ACC112 (cell line): ENCODE results near the gene TEAD1.

ENCODE experiments used
- H2AFZ ChIP-seq: fragments of 200-600 bp; sonication (generic); one replicate; pipeline ENCODE4 v1.6.0; 2017; ENCODE audit warnings: antibody characterized with exemption, low read length; ENCODE audit not compliant: unreplicated experiment
- H3K27ac ChIP-seq: fragments of 200-600 bp; sonication (generic); 2 replicates; pipeline ENCODE4 v1.5.1; 2014; ENCODE audit warnings: low read depth, mild to moderate bottlenecking, antibody characterized with exemption, low read length, moderate library complexity
- H3K27me3 ChIP-seq: fragments of 200-600 bp; sonication (generic); 2 replicates; pipeline ENCODE4 v1.6.1; 2014; ENCODE audit warnings: mild to moderate bottlenecking, antibody characterized with exemption, low read length, moderate library complexity, mixed read lengths; ENCODE audit not compliant: insufficient read depth
- H3K36me3 ChIP-seq: fragments of 200-600 bp; sonication (generic); 2 replicates; pipeline ENCODE4 v1.6.1; 2016; ENCODE audit warnings: mild to moderate bottlenecking, antibody characterized with exemption, low read length, moderate library complexity, mixed read lengths; ENCODE audit not compliant: insufficient read depth
- H3K4me1 ChIP-seq: fragments of 200-600 bp; sonication (generic); one replicate; pipeline ENCODE4 v1.6.1; 2016; ENCODE audit warnings: low read length, mixed read lengths; ENCODE audit not compliant: insufficient read depth, unreplicated experiment, control insufficient read depth
- H3K4me3 ChIP-seq: fragments of 200-600 bp; sonication (generic); 2 replicates; pipeline ENCODE4 v1.5.1; 2014; ENCODE audit warnings: mild to moderate bottlenecking, low read depth, low read length
- H3K79me2 ChIP-seq: fragments of 200-600 bp; sonication (generic); one replicate; pipeline ENCODE4 v1.6.0; 2016; ENCODE audit warnings: low read length; ENCODE audit not compliant: control insufficient read depth, unreplicated experiment, insufficient read depth

Gene TEAD1

DNA sequence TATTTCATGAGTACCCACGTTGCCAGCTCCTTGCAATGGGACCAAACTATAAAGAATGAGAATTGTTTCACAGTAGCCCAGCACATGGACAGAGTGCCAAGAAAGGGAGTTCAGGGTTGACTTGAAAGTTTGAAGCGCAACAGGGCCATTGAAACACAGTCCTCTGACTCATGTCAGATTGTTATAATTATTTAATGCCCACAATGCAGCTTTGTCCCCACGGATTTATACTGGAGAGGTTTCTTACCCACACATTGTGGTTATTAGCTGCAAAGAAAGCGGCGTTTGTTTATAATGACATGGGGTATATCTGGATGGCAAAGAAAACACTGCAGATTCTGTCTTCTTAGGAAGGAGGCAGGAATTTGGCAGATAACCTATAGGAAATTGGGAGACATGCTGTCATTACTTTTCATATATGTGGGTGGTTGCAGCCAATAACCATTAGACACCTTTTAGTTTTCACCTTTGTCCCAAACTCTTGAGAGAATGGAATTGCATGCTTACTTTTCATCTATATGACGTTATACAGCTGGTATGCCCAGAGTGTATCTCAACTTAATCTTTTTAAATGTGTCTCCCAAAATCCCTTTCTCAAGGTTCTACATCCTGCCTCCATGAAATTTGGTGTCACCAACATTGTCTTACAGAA lies 143.6 kb downstream of the TEAD1 start:
- H3K27ac ChIP-seq, result peak overlapping the region; percentile 72
- no peak overlapping the region for H2AFZ ChIP-seq
- peaks cover 80% of the 10 kb centered on the region for H3K79me2 ChIP-seq

DNA sequence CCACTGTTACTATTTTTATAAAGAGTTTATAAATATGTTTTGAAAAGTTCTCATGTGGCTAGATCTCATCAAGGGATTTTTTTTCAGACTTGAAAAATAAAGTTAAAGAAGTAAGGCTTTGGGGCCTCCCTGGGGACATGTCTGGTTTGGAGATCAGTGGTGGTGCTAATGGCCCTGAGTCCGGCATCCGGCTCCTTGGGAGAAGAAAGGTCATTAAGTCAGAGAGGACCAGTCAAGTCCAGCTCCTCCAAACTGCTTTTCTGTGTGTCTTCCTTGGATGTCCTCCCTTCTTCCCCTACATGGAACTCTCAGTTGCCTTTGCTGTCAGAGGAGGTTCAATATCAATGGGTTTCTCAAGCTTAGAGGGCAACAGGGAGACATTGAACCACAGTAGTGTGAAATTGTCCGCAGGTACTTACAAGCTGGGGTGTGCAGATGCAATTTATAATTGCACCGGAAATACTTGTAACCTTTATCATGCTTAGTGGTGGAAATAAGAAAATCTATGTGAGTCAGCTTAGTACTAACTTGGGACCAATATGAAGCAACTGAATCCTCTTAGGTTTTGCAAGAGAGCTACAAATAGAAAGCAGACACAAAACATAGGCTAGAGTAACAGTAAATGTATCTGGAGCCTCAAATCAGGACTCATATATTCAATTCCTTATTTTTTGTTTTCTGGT lies 144.3 kb downstream of the TEAD1 start:
- H3K36me3 ChIP-seq, result peaks cover 6% of the 10 kb centered on the region
- no peaks in the 10 kb centered on the region for H3K27me3 ChIP-seq
- peak overlapping the region; percentile 72 for H3K27ac ChIP-seq
- H2AFZ ChIP-seq, result no peak overlapping the region
- peaks cover 80% of the 10 kb centered on the region for H3K79me2 ChIP-seq
- peak overlapping the region; percentile 47; the same call in 1 of the 2 replicates for H3K4me3 ChIP-seq
- H3K4me1 ChIP-seq, result peaks cover 40% of the 10 kb centered on the region

More for the DNA sequence above, 143.6 kb downstream of the TEAD1 start:
- H3K27me3 ChIP-seq, result no peaks in the 10 kb centered on the region
- H3K36me3 ChIP-seq, result peaks cover 1% of the 10 kb centered on the region
- H3K4me1 ChIP-seq, result peaks cover 47% of the 10 kb centered on the region
- peak overlapping the region; percentile 47; the same call in 1 of the 2 replicates for H3K4me3 ChIP-seq

DNA sequence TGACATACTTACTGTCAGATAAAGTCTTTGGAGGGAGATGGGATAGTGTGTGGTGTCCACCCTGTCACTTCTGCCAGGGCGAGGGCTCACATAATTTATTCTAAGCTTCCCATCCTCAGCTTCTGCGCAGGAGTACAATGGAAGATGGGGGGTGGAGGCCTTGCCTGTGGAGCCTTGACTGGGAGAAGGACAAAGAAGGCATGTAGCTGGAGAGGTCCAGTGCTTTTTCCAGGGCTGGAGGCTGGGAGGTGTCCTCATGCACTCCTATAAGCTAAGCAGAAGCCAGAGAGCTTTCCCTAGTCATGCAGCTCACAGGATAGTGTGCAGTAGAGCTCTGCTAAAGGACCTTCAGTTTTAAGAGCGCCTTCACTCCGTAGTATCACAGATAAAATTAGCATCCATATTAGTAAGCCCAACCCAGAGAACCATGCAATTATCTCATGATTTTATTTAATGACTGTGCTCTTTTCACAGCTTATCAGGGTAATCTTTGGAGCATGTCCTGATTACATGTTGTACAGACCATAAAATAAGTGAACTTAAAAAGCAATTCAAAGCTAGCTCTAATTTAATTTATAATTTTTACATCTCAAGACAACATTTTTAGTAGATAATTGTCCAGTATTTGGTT lies 148.3 kb downstream of the TEAD1 start:
- Histone ChIP-seq H3K27ac (no peak overlapping the region), H2AFZ (no peak overlapping the region), H3K27me3 (no peaks in the 10 kb centered on the region), H3K79me2 (peaks cover 76% of the 10 kb centered on the region), H3K4me1 (peaks cover 31% of the 10 kb centered on the region), H3K4me3 (no peak overlapping the region), H3K36me3 (peaks cover 15% of the 10 kb centered on the region)

DNA sequence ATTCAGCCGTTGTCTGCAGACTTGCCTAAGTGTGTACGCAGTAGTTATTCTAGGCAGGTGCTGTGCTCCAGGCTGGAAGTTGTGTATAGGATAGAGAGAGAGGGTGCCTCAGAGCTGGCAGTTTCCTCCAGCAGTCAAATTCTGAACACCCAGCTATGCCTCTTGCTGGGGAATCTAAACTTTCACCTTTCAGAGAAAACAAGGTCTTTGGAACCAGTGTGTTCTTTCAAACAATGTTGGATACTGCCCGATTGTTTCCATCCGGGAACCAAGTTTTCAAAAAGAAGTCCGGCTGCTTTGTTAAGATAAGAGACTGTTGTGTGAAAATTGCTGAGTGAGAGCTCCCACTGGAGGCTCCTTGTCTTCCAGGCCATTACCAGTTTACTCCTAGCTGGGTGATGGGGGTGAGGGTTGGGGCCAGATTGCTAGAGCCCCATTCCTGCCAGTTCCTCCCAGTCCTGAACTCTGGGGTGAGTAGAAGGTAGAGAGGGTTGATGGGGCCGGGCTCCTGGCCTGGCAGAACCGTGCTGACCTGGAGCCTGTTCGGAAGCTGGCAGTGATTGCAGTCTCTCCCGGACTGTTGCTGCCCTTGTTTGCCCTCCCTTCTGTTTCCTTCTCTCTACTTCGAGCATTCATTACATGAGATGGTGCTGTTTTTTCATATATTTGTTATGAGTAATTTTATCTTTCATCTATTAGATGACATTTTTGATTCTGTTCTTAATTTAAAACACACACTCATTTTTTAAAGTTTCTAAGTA lies 150.2 kb downstream of the TEAD1 start:
- Histone ChIP-seq H3K4me3 (no peak overlapping the region), H3K36me3 (peaks cover 15% of the 10 kb centered on the region), H3K4me1 (peaks cover 31% of the 10 kb centered on the region)

DNA sequence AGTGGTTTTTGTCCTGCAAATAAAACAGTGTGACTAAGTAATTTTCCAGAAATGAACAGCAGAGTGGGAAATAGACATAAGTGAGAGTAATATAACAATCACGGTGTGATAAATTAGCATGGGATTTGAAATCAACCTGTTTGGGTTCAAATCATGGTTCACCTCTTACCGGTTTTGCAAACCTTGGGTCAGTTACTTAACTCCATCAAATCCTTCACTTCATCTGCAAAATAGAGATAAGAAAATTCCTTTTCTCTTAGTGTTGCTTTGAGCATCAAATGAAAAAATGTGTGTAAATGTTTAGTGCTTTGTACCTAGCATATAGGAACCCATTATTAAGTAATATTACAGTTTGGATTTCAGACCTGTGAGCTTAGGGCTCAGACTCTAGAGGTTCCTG lies 152.2 kb downstream of the TEAD1 start:
- H3K27ac ChIP-seq, result peak overlapping the region; percentile 37
- H3K4me3 ChIP-seq, result no peak overlapping the region
- peaks cover 31% of the 10 kb centered on the region for H3K4me1 ChIP-seq
- H3K79me2 ChIP-seq, result peaks cover 85% of the 10 kb centered on the region
- peaks cover 15% of the 10 kb centered on the region for H3K36me3 ChIP-seq
- no peaks in the 10 kb centered on the region for H3K27me3 ChIP-seq
- no peak overlapping the region for H2AFZ ChIP-seq

More for the DNA sequence above, 150.2 kb downstream of the TEAD1 start:
- Histone ChIP-seq H3K27me3 (no peaks in the 10 kb centered on the region), H3K79me2 (peaks cover 82% of the 10 kb centered on the region), H2AFZ (no peak overlapping the region), H3K27ac (no peak overlapping the region)

DNA sequence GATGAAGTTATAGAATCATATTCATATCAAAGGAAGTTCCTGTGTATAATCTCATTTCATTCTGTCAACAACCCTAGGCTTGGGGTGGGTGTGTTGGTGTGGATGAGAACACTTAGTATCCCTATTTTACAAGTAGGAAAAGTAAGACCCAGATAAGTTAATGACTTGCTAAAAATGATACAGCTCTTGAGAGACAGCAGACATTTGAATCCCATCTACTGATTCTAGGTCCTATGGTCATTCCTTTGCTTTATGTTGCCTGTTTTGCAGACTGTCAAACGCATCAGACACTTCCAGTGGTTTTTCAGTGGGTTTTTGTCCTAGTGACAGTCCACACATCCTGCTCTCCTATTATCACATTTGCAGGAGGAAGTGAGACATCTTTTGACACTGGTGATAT lies 153.1 kb downstream of the TEAD1 start:
- peak overlapping the region; percentile 37 for H3K27ac ChIP-seq

DNA sequence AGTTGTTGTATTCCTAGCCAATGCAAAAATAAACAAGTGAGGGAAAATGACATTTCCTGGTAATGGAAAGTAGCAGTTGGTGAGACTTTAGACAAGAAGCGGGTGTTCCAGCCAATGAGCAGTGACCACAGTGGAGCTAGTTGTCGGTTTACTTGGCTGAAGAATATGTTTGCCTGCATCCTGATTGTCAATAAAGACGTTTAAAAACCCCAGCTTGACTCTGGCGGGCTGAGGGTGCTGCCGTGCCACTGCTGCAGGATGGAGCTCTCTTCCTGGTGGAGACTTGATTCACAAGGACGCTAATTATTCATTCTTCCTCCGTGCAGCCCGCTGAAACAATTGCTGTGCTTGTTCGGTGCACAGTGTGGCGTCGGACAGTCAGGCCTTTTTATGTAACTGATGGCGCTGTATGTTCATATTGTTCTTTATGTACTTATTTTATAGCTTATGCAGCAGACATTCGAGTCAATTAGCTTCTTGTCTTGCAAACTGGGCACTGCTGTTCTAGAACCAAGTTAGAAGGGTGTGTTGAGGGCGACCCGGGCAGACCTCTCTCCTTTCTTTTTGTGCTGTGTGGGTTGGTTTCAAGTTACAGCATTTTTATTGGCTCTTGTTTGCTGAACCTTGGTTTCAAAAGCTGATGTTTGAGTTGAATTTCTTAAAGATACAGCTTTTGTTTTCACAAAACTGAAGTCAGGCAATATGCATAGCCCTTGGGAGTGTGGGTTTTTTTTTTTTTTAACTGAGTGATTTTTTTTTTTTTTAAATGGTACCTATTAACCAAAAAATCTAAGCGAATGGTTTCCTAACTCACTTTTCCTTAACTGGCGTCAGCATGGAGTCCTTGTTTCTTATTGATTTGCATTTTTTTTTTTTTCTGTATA lies 153.9 kb downstream of the TEAD1 start:
- H3K79me2 ChIP-seq, result peaks cover 88% of the 10 kb centered on the region
- H2AFZ ChIP-seq, result no peak overlapping the region
- peaks cover 31% of the 10 kb centered on the region for H3K4me1 ChIP-seq
- peaks cover 11% of the 10 kb centered on the region; the same call in 1 of the 2 replicates for H3K36me3 ChIP-seq
- H3K27ac ChIP-seq, result peak overlapping the region; percentile 47
- H3K4me3 ChIP-seq, result peak overlapping the region; percentile 78
- no peaks in the 10 kb centered on the region for H3K27me3 ChIP-seq

More for the DNA sequence above, 153.1 kb downstream of the TEAD1 start:
- Histone ChIP-seq H3K4me1 (peaks cover 31% of the 10 kb centered on the region), H3K4me3 (peak overlapping the region; percentile 78), H3K36me3 (peaks cover 15% of the 10 kb centered on the region), H2AFZ (no peak overlapping the region), H3K79me2 (peaks cover 88% of the 10 kb centered on the region), H3K27me3 (no peaks in the 10 kb centered on the region)

DNA sequence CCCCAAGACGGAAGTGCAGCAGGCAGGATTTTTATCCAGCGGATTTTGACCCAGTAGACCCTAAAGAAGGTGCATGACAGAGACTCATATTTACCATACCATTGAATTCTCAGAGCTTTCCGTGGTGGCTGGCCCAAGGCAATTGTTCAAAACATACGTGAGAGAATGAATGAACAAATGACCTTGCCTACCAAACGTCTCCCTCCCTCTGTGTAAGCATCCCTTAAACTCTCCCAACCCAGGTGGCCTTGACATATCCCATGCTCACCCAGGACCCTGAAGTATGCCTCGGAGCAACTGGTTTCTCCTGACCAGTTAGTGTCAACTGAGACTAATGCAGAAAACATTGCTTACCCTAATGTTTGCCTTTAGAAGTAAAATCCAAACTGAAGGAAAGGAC lies 154.9 kb downstream of the TEAD1 start:
- H3K4me1 ChIP-seq, result peaks cover 31% of the 10 kb centered on the region

DNA sequence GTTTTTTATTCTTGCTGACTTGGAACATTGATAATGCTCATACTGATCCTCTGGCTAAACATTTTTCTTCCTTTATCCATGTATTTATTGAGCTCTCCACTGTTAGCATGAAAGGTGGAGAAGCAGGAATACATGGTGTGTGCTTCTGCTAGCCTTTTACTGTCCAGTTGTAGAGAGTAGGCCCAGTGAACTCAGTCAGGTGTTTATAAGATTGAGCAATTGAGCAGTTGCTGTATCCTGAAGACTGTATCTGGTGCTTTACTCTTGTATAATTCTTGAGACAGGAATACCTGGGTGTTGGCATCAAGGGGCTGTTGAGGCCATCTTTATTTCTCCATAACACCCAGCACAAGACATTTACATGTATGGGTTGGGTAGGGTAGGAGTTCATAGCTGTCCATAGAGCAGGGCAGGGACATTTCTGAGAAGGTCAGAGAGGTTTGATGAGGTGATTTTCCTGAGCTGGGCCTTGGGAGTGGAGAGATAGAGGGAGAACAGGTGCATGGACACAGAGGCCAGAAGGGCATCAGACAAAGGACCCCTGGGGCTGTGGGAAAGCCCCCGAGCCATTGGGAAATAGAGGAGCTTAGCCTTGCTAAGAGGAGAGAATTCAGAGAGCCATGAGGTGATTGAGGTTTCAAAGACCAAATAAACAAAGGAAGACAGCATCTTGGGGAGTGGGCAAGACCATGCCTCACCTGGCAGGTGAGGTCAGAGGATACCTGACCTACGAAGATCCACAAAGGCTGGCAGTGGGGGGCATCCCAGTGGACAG lies 155.5 kb downstream of the TEAD1 start:
- Histone ChIP-seq H3K27me3 (no peaks in the 10 kb centered on the region), H3K36me3 (peaks cover 12% of the 10 kb centered on the region; the same call in 1 of the 2 replicates), H3K27ac (no peak overlapping the region), H3K4me1 (peaks cover 31% of the 10 kb centered on the region), H3K79me2 (peaks cover 88% of the 10 kb centered on the region), H3K4me3 (no peak overlapping the region), H2AFZ (no peak overlapping the region)

More for the DNA sequence above, 154.9 kb downstream of the TEAD1 start:
- peaks cover 9% of the 10 kb centered on the region; the same call in 1 of the 2 replicates for H3K36me3 ChIP-seq
- no peaks in the 10 kb centered on the region for H3K27me3 ChIP-seq
- no peak overlapping the region for H2AFZ ChIP-seq
- peak overlapping the region; percentile 78; the same call in 1 of the 2 replicates for H3K4me3 ChIP-seq
- H3K27ac ChIP-seq, result peak overlapping the region; percentile 47
- H3K79me2 ChIP-seq, result peaks cover 88% of the 10 kb centered on the region
